HepG2 (cell line): ENCODE data around the gene ZBTB25. TPM values are rescaled to one million over a fixed set of nuclear protein-coding genes. Genes with fewer than 3 reads are reported as not detected.
A peak's percentile ranks its signal among the peaks of the same experiment; 100 is the strongest.

Experiments used
- ATF4 ChIP-seq, 2 experiments: fragments of 450-650 bp in 1 of 2; sonication (generic) in 1 of 2; formaldehyde crosslinking; IDR thresholded peaks; 2 replicates each; pipeline versions ENCODE4 v1.5.0 to v1.8.0; 2020 to 2022; ENCODE audit warnings: mild to moderate bottlenecking in 1 of 2, missing genetic modification reagents in 1 of 2
- ELF3 ChIP-seq: IDR thresholded peaks from 2 replicates; pipeline ENCODE4 v1.6.1; 2016; ENCODE audit warnings: missing genetic modification reagents, missing compliant biosample characterization
- HBP1 ChIP-seq: IDR thresholded peaks from 2 replicates; pipeline ENCODE4 v1.6.1; 2016; ENCODE audit warnings: low read depth, control low read depth
- LBX2 ChIP-seq: sonication (generic); formaldehyde crosslinking; IDR thresholded peaks from 2 replicates; pipeline ENCODE4 v1.5.0; 2020; ENCODE audit warnings: missing genetic modification reagents, mild to moderate bottlenecking, borderline replicate concordance
- MAF1 ChIP-seq: sonication (generic); formaldehyde crosslinking; IDR thresholded peaks from 2 replicates; pipeline ENCODE4 v1.5.0; 2020; ENCODE audit warnings: missing genetic modification reagents, borderline replicate concordance
- SRSF9 ChIP-seq: fragments of 200-400 bp; formaldehyde crosslinking; IDR thresholded peaks from 2 replicates; pipeline ENCODE4 v1.6.1; 2018; ENCODE audit warnings: borderline replicate concordance, mild to moderate bottlenecking, low read depth, low read length; ENCODE audit not compliant: insufficient read depth, poor library complexity, severe bottlenecking
- TOPORS ChIP-seq: sonication (generic); formaldehyde crosslinking; IDR thresholded peaks from 2 replicates; pipeline ENCODE4 v1.8.0; 2023; ENCODE audit warnings: mild to moderate bottlenecking, missing genetic modification reagents
- UBTF ChIP-seq: sonication (generic); formaldehyde crosslinking; IDR thresholded peaks from 2 replicates; pipeline ENCODE4 v1.4.0; 2020; ENCODE audit warnings: mild to moderate bottlenecking, missing genetic modification reagents
- ZC3H4 ChIP-seq: sonication (generic); formaldehyde crosslinking; IDR thresholded peaks from 2 replicates; pipeline ENCODE4 v1.4.0; 2020; ENCODE audit warnings: missing genetic modification reagents, borderline replicate concordance
- ZFAT ChIP-seq: sonication (generic); formaldehyde crosslinking; conservative IDR thresholded peaks from 2 replicates; pipeline ENCODE4 v1.8.1; 2023; ENCODE audit warnings: missing genetic modification reagents, inconsistent platforms
- ZFP91 ChIP-seq: sonication (generic); formaldehyde crosslinking; IDR thresholded peaks from 2 replicates; pipeline ENCODE4 v1.9.0; 2022; ENCODE audit warnings: missing genetic modification reagents, mild to moderate bottlenecking, borderline replicate concordance
- ZFYVE20 ChIP-seq: sonication (generic); formaldehyde crosslinking; IDR thresholded peaks from 2 replicates; pipeline ENCODE4 v1.8.0; 2023; ENCODE audit warnings: low read depth, mild to moderate bottlenecking, moderate library complexity, missing genetic modification reagents, borderline replicate concordance
- ZNF12 ChIP-seq: sonication (generic); formaldehyde crosslinking; IDR thresholded peaks from 2 replicates; pipeline ENCODE4 v1.5.0; 2020; ENCODE audit warnings: missing genetic modification reagents
- ZNF253 ChIP-seq: sonication (generic); formaldehyde crosslinking; IDR thresholded peaks from 2 replicates; pipeline ENCODE4 v1.8.0; 2022; ENCODE audit warnings: mild to moderate bottlenecking, missing genetic modification reagents, borderline replicate concordance
- ZNF264 ChIP-seq: sonication (generic); formaldehyde crosslinking; IDR thresholded peaks from 2 replicates; pipeline ENCODE4 v1.4.0; 2020; ENCODE audit warnings: missing genetic modification reagents
- ZNF362 ChIP-seq: sonication (generic); formaldehyde crosslinking; IDR thresholded peaks from 2 replicates; pipeline ENCODE4 v1.4.0; 2020; ENCODE audit warnings: missing genetic modification reagents, mild to moderate bottlenecking, borderline replicate concordance
- ZNF547 ChIP-seq: sonication (generic); formaldehyde crosslinking; IDR thresholded peaks from 2 replicates; pipeline ENCODE4 v1.5.1; 2020; ENCODE audit warnings: mild to moderate bottlenecking, missing genetic modification reagents
- ZNF557 ChIP-seq: sonication (generic); formaldehyde crosslinking; IDR thresholded peaks from 2 replicates; pipeline ENCODE4 v1.4.0; 2020; ENCODE audit warnings: missing genetic modification reagents
- ZNF576 ChIP-seq: sonication (generic); formaldehyde crosslinking; IDR thresholded peaks from 2 replicates; pipeline ENCODE4 v1.4.0; 2020; ENCODE audit warnings: mild to moderate bottlenecking, missing genetic modification reagents
- ZNF605 ChIP-seq: sonication (generic); formaldehyde crosslinking; IDR thresholded peaks from 2 replicates; pipeline ENCODE4 v1.8.0; 2022; ENCODE audit warnings: mild to moderate bottlenecking, missing genetic modification reagents
- polyA plus RNA-seq, 8 experiments: library from polyadenylated mRNA; depleted of rRNA in 3 of 8; stranded (reverse) in 7 of 8; unstranded in 1 of 8; fragments of >200 nt; fragmentation: Illumina TruSeq in 4 of 8; extraction: Trizol in 4 of 8; gene quantifications; 2 replicates each; pipeline versions ENCODE4 v1.2.1 to v1.2.3, GENCODE V29; 2011 to 2016; ENCODE audit warnings: low read depth in 4 of 8, missing spikeins in 1 of 8, mixed read lengths in 1 of 8; ENCODE audit not compliant: insufficient read depth in 1 of 8
- total RNA-seq, 5 experiments: library from RNA; depleted of rRNA; stranded (reverse); fragments of >200 nt; fragmentation: Illumina TruSeq; extraction: Trizol; gene quantifications; 2 replicates each; pipeline ENCODE4 v1.2.3, GENCODE V29; 2016; ENCODE audit warnings: low read depth in 1 of 5

The ZBTB25 gene
- total and polyA plus RNA-seq, 2 of the 13 experiments (the other 11 are each of a cell fraction or from before 2014, with no cell fraction given) = 3.5 to 7.6 TPM

GRCh38 chr14:64504310-64504896 is 765 bp upstream of the ZBTB25 start, which contains the start of gene ZBTB1 (continued):
- TF ChIP-seq MAF1 (CRISPR knock-in tag) (no peak), ZNF12 (CRISPR knock-in tag) (0 out of 2 replicates have a peak, but pooled peaks have one; percentile 40), ZFYVE20 (0 out of 2 replicates have a peak, but pooled peaks have one; percentile 93), ZC3H4 (CRISPR knock-in tag) (peak; percentile 75), UBTF (CRISPR knock-in tag) (peak; percentile 94), ZFAT (CRISPR knock-in tag) (peak; percentile 71; the same call in 1 of the 2 replicates), ZNF362 (0 out of 2 replicates have a peak, but pooled peaks have one; percentile 1), ZNF253 (no peak), ZFP91 (0 out of 2 replicates have a peak, but pooled peaks have one; percentile 11), ZNF605 (no peak; the same call in none of the 2 replicates), LBX2 (CRISPR knock-in tag) (0 out of 2 replicates have a peak, but pooled peaks have one; percentile 41), ELF3 (CRISPR knock-in tag) (0 out of 2 replicates have a peak, but pooled peaks have one; percentile 12), HBP1 (CRISPR knock-in tag) (0 out of 2 replicates have a peak, but pooled peaks have one; percentile 49), ZNF557 (CRISPR knock-in tag) (no peak), TOPORS (CRISPR knock-in tag) (no peak), ZNF576 (CRISPR knock-in tag) (no peak), ATF4 (CRISPR knock-in tag; IDR thresholded peaks at IDR 0.05) (peak in 1 of 2 experiments; percentile 56; a peak in 1 of 4 replicates), SRSF9 (no peak), ZNF547 (CRISPR knock-in tag) (peak; percentile 17; the same call in 1 of the 2 replicates), ZNF264 (CRISPR knock-in tag) (no peak)
